HepG2 (cell line): Measurements from ENCODE around the gene CDC14A. TPM values are rescaled to one million over a fixed set of nuclear protein-coding genes. Genes with fewer than 3 reads are reported as not detected.

Source experiments
- ATAC-seq: fragments of 200-7000 bp; cut with Tn5 transposase; 3 replicates; pipeline ENCODE4 v1.9.1; 2020; ENCODE audit warnings: mild to moderate bottlenecking, moderate library complexity
- BruUV-seq: library from RNA; stranded (reverse); fragments of 400-500 nt; replicated peaks from 2 replicates; lab custom pipeline; 2021; lab: Mats Ljungman, UMichigan
- CTCF ChIA-PET: fragments of 300-600 bp; formaldehyde crosslinking; extraction: SDS; loops from one replicate; lab custom pipeline; 2021; ENCODE audit warnings: low total read pairs, inconsistent platforms, low intra/inter-chr PET ratio; lab: Yijun Ruan, JAX
- POLR2A ChIA-PET: fragments of 350-600 bp; sonication (Branson Sonifier 250); formaldehyde crosslinking; loops from one replicate; lab custom pipeline; 2020; ENCODE audit warnings: antibody characterized with exemption, inconsistent platforms; lab: Yijun Ruan, JAX
- DNase-seq: peaks from one replicate; pipeline ENCODE4 v3.0.0-alpha.2; 2015; ENCODE audit warnings: low spot score
- FAIRE-seq: peaks from 3 replicates; lab custom pipeline; 2011; peaks lifted over from hg19 to GRCh38; lab: Jason Lieb, UNC
- H2AFZ ChIP-seq: one replicate; pipeline ENCODE4 v1.6.1; 2011; ENCODE audit warnings: low read length, inconsistent platforms
- H3K27ac ChIP-seq: fragments of 300-600 bp; 3 replicates; pipeline ENCODE4 v1.8.0; 2011; ENCODE audit warnings: mixed run types, mild to moderate bottlenecking, mixed read lengths, low read length, inconsistent platforms; ENCODE audit not compliant: insufficient read depth; ENCODE audit errors: extremely low read length
- H3K27me3 ChIP-seq, 2 experiments: fragments of 200-600 bp in 1 of 2; 2 replicates in 1 of 2; 3 replicates in 1 of 2; pipeline versions ENCODE4 v1.6.0 to v1.8.0; 2011; ENCODE audit warnings: low read length in 2 of 2, mild to moderate bottlenecking in 2 of 2, moderate library complexity in 2 of 2, inconsistent platforms in 1 of 2; ENCODE audit not compliant: insufficient read depth in 2 of 2, control insufficient read depth in 1 of 2
- H3K36me3 ChIP-seq, 2 experiments: fragments of 200-600 bp in 1 of 2; replicated peaks in 1 of 2; 2 replicates in 1 of 2; 3 replicates in 1 of 2; pipeline versions ENCODE4 v1.5.1 to v1.8.0; 2011; ENCODE audit warnings: low read length in 2 of 2, inconsistent platforms in 1 of 2; ENCODE audit not compliant: insufficient read depth in 2 of 2, control insufficient read depth in 1 of 2
- H3K4me1 ChIP-seq: 2 replicates; pipeline ENCODE4 v1.5.1; 2012; ENCODE audit warnings: low read length, inconsistent platforms; ENCODE audit not compliant: insufficient read depth
- H3K4me2 ChIP-seq: 2 replicates; pipeline ENCODE4 v1.6.0; 2011; ENCODE audit warnings: low read depth, low read length, inconsistent platforms
- H3K4me3 ChIP-seq, 3 experiments: fragments of 200-600 bp in 1 of 3; sonication (generic), shearing (Covaris generic) in 1 of 3; replicated peaks in 1 of 3; 2 replicates each; pipeline ENCODE4 v1.5.1; 2011 to 2016; ENCODE audit warnings: low read length in 3 of 3, inconsistent platforms in 2 of 3, low read depth in 2 of 3, mild to moderate bottlenecking in 2 of 3, control low read depth in 1 of 3, mixed read lengths in 1 of 3; ENCODE audit not compliant: insufficient read depth in 1 of 3
- H3K79me2 ChIP-seq: one replicate; pipeline ENCODE4 v1.6.1; 2011; ENCODE audit warnings: low read length, inconsistent platforms; ENCODE audit not compliant: insufficient read depth
- H3K9ac ChIP-seq: 2 replicates; pipeline ENCODE4 v1.6.0; 2011; ENCODE audit warnings: mild to moderate bottlenecking, low read depth, low read length, inconsistent platforms; ENCODE audit not compliant: insufficient read depth
- H3K9me3 ChIP-seq: 2 replicates; pipeline ENCODE4 v1.5.1; 2012; ENCODE audit warnings: mild to moderate bottlenecking, low read length
- H4K20me1 ChIP-seq: 2 replicates; pipeline ENCODE4 v1.6.0; 2011; ENCODE audit warnings: inconsistent platforms, mild to moderate bottlenecking, low read length, moderate library complexity; ENCODE audit not compliant: insufficient read depth
- BORCS8-MEF2B ChIP-seq: sonication (generic); formaldehyde crosslinking; IDR thresholded peaks from 2 replicates; pipeline ENCODE4 v1.8.0; 2022; ENCODE audit warnings: mild to moderate bottlenecking, missing genetic modification reagents
- EHMT2 ChIP-seq: fragments of 200-600 bp; sonication (generic); IDR thresholded peaks from 2 replicates; pipeline ENCODE4 v1.7.0; 2017; ENCODE audit warnings: antibody characterized with exemption, low read depth, low read length, borderline replicate concordance
- HNRNPL ChIP-seq: fragments of 200-400 bp; formaldehyde crosslinking; IDR thresholded peaks from 2 replicates; pipeline ENCODE4 v1.6.1; 2017; ENCODE audit warnings: mild to moderate bottlenecking, low read depth, low read length
- NCOA2 ChIP-seq: sonication (generic); formaldehyde crosslinking; IDR thresholded peaks from 2 replicates; pipeline ENCODE4 v1.8.0; 2022; ENCODE audit warnings: inconsistent platforms
- REPIN1 ChIP-seq: sonication (generic); formaldehyde crosslinking; IDR thresholded peaks from 2 replicates; pipeline ENCODE4 v1.8.0; 2022; ENCODE audit warnings: missing genetic modification reagents, low read depth, mild to moderate bottlenecking, borderline replicate concordance
- SALL2 ChIP-seq: sonication (generic); formaldehyde crosslinking; IDR thresholded peaks from 2 replicates; pipeline ENCODE4 v1.8.1; 2023; ENCODE audit warnings: mild to moderate bottlenecking, missing genetic modification reagents, inconsistent platforms
- SCMH1 ChIP-seq: sonication (generic); formaldehyde crosslinking; IDR thresholded peaks from 2 replicates; pipeline ENCODE4 v1.9.0; 2021; ENCODE audit warnings: missing genetic modification reagents, mild to moderate bottlenecking, borderline replicate concordance
- SUZ12 ChIP-seq: fragments of 150-350 bp; IDR thresholded peaks from 2 replicates; pipeline ENCODE4 v1.6.1; 2014; ENCODE audit warnings: low read depth, low read length
- TBP ChIP-seq: sonication (generic); formaldehyde crosslinking; IDR thresholded peaks from 2 replicates; pipeline ENCODE4 v1.5.0; 2020; ENCODE audit warnings: missing genetic modification reagents
- ZNF205 ChIP-seq: IDR thresholded peaks from 2 replicates; pipeline ENCODE4 v1.6.1; 2018; ENCODE audit warnings: missing biosample characterization, missing genetic modification reagents
- ZNF317 ChIP-seq: sonication (generic); formaldehyde crosslinking; IDR thresholded peaks from 2 replicates; pipeline ENCODE4 v1.5.0; 2020; ENCODE audit warnings: mild to moderate bottlenecking, missing genetic modification reagents
- ZNF333 ChIP-seq: sonication (generic); formaldehyde crosslinking; IDR thresholded peaks from 2 replicates; pipeline ENCODE4 v1.4.0; 2020; ENCODE audit warnings: mild to moderate bottlenecking, missing genetic modification reagents, borderline replicate concordance
- ZNF547 ChIP-seq: sonication (generic); formaldehyde crosslinking; IDR thresholded peaks from 2 replicates; pipeline ENCODE4 v1.5.1; 2020; ENCODE audit warnings: mild to moderate bottlenecking, missing genetic modification reagents
- ZNF83 ChIP-seq: sonication (generic); formaldehyde crosslinking; IDR thresholded peaks from 2 replicates; pipeline ENCODE4 v1.4.0; 2020; ENCODE audit warnings: missing genetic modification reagents, mild to moderate bottlenecking, borderline replicate concordance
- WGBS: methylation state at CpG from one replicate; pipeline ENCODE4 v1.1.6; 2017; ENCODE audit warnings: low lambda C conversion rate; 5-methylcytosine and 5-hydroxymethylcytosine counted together
- in situ Hi-C: cut with HindIII; loops from 2 replicates; pipeline ENCODE4 v1.10.0; 2017; ENCODE audit warnings: low pct_unique_long_range_greater_than_20kb; ENCODE audit not compliant: extremely low pct_ligation_motif_present
- intact Hi-C: fragments of 100-400 bp; cut with micrococcal nuclease; formaldehyde crosslinking; loops from one replicate; pipeline ENCODE4 v1.10.0; 2022; ENCODE audit not compliant: unreplicated experiment
- polyA plus RNA-seq, 8 experiments: library from polyadenylated mRNA; depleted of rRNA in 3 of 8; stranded (reverse) in 7 of 8; unstranded in 1 of 8; fragments of >200 nt; fragmentation: Illumina TruSeq in 4 of 8; extraction: Trizol in 4 of 8; gene quantifications; 2 replicates each; pipeline versions ENCODE4 v1.2.1 to v1.2.3, GENCODE V29; 2011 to 2016; ENCODE audit warnings: low read depth in 4 of 8, missing spikeins in 1 of 8, mixed read lengths in 1 of 8; ENCODE audit not compliant: insufficient read depth in 1 of 8
- total RNA-seq, 5 experiments: library from RNA; depleted of rRNA; stranded (reverse); fragments of >200 nt; fragmentation: Illumina TruSeq; extraction: Trizol; gene quantifications; 2 replicates each; pipeline ENCODE4 v1.2.3, GENCODE V29; 2016; ENCODE audit warnings: low read depth in 1 of 5
- TF ChIP-seq, protein P1 (sequence below): sonication (generic); formaldehyde crosslinking; IDR thresholded peaks from 2 replicates; pipeline ENCODE4 v1.5.1; 2020; ENCODE audit warnings: missing genetic modification reagents, mild to moderate bottlenecking, borderline replicate concordance
- TF ChIP-seq, protein P2 (sequence below): fragments of 450-650 bp; IDR thresholded peaks from 2 replicates; pipeline ENCODE4 v1.6.1; 2016

The CDC14A gene
- total and polyA plus RNA-seq, 2 of the 13 experiments (the other 11 are each of a cell fraction or from before 2014, with no cell fraction given): 2.8 to 4.9 TPM

DNA sequence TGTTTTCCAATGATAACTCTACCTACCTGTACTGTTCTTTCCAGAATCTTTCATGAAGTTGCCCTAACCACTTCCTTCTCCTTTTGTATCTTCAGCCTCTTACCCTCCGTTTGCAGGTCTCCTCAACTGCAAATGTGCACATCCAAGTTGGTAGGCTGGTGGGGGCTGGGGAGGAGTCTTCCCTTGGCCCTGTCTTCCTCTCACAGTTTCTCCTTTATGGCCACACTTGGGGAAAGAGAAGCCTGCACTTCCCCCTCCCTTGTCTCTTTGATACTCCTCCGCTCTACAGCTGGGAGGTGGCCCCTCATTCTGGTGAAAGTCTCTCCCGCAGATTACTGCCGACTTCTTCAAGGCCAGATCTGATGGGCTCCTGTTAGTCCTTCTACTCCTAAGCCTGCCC is 158.8 kb downstream of the CDC14A start:
- FAIRE-seq: no peak
- BruUV-seq: no TSS peak
- WGBS: 98% methylated on average over 4 of the region's 4 CpGs

More for the DNA sequence above, 158.8 kb downstream of the CDC14A start:
- H3K9ac ChIP-seq: no peak overlapping the region
- CTCF ChIA-PET: no interaction called here
- no peak overlapping the region for H3K4me3 ChIP-seq
- POLR2A ChIA-PET: no interaction called here
- TF ChIP-seq REPIN1 (no peak), HNRNPL (no peak), TBP (no peak), ZNF333 (CRISPR knock-in tag) (no peak), ZNF83 (CRISPR knock-in tag) (no peak), SUZ12 (no peak), ZNF317 (CRISPR knock-in tag) (no peak), NCOA2 (CRISPR knock-in tag) (no peak), SCMH1 (no peak), ZNF205 (no peak), BORCS8-MEF2B (no peak), SALL2 (no peak), ZNF547 (CRISPR knock-in tag) (no peak), EHMT2 (no peak)
- TF ChIP-seq, protein P1, sequence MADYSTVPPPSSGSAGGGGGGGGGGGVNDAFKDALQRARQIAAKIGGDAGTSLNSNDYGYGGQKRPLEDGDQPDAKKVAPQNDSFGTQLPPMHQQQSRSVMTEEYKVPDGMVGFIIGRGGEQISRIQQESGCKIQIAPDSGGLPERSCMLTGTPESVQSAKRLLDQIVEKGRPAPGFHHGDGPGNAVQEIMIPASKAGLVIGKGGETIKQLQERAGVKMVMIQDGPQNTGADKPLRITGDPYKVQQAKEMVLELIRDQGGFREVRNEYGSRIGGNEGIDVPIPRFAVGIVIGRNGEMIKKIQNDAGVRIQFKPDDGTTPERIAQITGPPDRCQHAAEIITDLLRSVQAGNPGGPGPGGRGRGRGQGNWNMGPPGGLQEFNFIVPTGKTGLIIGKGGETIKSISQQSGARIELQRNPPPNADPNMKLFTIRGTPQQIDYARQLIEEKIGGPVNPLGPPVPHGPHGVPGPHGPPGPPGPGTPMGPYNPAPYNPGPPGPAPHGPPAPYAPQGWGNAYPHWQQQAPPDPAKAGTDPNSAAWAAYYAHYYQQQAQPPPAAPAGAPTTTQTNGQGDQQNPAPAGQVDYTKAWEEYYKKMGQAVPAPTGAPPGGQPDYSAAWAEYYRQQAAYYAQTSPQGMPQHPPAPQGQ (CRISPR knock-in tag): no peak
- TF ChIP-seq, protein P2, sequence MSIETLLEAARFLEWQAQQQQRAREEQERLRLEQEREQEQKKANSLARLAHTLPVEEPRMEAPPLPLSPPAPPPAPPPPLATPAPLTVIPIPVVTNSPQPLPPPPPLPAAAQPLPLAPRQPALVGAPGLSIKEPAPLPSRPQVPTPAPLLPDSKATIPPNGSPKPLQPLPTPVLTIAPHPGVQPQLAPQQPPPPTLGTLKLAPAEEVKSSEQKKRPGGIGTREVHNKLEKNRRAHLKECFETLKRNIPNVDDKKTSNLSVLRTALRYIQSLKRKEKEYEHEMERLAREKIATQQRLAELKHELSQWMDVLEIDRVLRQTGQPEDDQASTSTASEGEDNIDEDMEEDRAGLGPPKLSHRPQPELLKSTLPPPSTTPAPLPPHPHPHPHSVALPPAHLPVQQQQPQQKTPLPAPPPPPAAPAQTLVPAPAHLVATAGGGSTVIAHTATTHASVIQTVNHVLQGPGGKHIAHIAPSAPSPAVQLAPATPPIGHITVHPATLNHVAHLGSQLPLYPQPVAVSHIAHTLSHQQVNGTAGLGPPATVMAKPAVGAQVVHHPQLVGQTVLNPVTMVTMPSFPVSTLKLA: no peak
- in situ Hi-C loops (no loop called here), intact Hi-C loops (no loop called here)
- H3K27me3 ChIP-seq: no peaks in the 10 kb centered on the region
- no peak overlapping the region for H3K27ac ChIP-seq
- no peaks in the 10 kb centered on the region for H3K79me2 ChIP-seq
- peaks cover 12% of the 10 kb centered on the region for H3K4me1 ChIP-seq
- ATAC-seq (no peak), DNase-seq (no peak)
- H3K36me3 ChIP-seq: no peaks in the 10 kb centered on the region
- no peaks in the 10 kb centered on the region for H3K9me3 ChIP-seq
- no peaks in the 10 kb centered on the region for H4K20me1 ChIP-seq
- no peak overlapping the region for H2AFZ ChIP-seq
- no peak overlapping the region for H3K4me2 ChIP-seq
